HEK293 (cell line): Measurements from ENCODE around the gene WDR75.

Experiments
- ZBTB1 ChIP-seq: fragments of 450-650 bp; formaldehyde crosslinking; IDR thresholded peaks from 2 replicates; pipeline ENCODE4 v1.5.1; 2016; ENCODE audit warnings: missing biosample characterization, missing genetic modification characterization
- ZNF10 ChIP-seq: fragments of 450-650 bp; formaldehyde crosslinking; IDR thresholded peaks from 2 replicates; pipeline ENCODE4 v1.5.1; 2017; ENCODE audit warnings: missing biosample characterization, missing genetic modification characterization
- ZNF175 ChIP-seq: fragments of 450-650 bp; formaldehyde crosslinking; IDR thresholded peaks from 2 replicates; pipeline ENCODE4 v1.5.1; 2016; ENCODE audit warnings: missing biosample characterization, missing genetic modification characterization
- ZNF660 ChIP-seq: fragments of 450-650 bp; IDR thresholded peaks from 2 replicates; pipeline ENCODE4 v1.5.1; 2018; ENCODE audit warnings: missing biosample characterization, mild to moderate bottlenecking, missing genetic modification characterization
- ZNF768 ChIP-seq: fragments of 450-650 bp; formaldehyde crosslinking; IDR thresholded peaks from 2 replicates; pipeline ENCODE4 v1.5.1; 2018; ENCODE audit warnings: missing biosample characterization, mild to moderate bottlenecking, missing genetic modification characterization
- TF ChIP-seq, protein P1 (sequence below): fragments of 450-650 bp; formaldehyde crosslinking; IDR thresholded peaks from 2 replicates; pipeline ENCODE4 v1.5.1; 2016; ENCODE audit warnings: missing biosample characterization, missing genetic modification characterization

DNA sequence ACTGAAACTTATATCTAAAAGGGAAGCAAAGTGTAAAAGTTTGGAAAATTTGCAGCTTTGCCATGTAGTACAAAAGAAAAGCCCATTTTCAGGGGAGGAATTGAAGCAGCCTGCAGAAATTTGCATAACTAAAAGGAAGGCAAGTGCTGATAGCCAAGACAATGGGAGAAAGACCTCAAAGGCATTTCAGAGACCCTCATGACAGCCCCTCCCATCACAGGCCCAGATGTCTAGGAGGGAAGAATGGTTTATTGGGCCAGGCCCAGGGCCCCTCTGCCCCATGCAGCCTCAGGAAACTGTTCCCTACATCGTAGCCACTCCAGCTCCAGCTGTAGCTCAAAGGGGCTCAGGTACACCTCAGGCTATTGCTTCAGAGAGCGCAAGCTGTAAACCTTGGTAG, 14.4 kb upstream of the WDR75 start:
- TF ChIP-seq ZNF660 (no peak), ZNF768 (tag by site-specific recombination) (no peak), ZBTB1 (tag by site-specific recombination) (no peak), ZNF175 (no peak), ZNF10 (no peak)
- TF ChIP-seq, protein P1, sequence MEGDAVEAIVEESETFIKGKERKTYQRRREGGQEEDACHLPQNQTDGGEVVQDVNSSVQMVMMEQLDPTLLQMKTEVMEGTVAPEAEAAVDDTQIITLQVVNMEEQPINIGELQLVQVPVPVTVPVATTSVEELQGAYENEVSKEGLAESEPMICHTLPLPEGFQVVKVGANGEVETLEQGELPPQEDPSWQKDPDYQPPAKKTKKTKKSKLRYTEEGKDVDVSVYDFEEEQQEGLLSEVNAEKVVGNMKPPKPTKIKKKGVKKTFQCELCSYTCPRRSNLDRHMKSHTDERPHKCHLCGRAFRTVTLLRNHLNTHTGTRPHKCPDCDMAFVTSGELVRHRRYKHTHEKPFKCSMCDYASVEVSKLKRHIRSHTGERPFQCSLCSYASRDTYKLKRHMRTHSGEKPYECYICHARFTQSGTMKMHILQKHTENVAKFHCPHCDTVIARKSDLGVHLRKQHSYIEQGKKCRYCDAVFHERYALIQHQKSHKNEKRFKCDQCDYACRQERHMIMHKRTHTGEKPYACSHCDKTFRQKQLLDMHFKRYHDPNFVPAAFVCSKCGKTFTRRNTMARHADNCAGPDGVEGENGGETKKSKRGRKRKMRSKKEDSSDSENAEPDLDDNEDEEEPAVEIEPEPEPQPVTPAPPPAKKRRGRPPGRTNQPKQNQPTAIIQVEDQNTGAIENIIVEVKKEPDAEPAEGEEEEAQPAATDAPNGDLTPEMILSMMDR (tag by site-specific recombination) = no peak
